Measurements from ENCODE around the gene USP53.
"Not testable (repeated sequence)": the region's sequence is repeated elsewhere in the genome, so short reads cannot be mapped to it uniquely, and the experiment has no call there.

USP53 gene

DNA sequence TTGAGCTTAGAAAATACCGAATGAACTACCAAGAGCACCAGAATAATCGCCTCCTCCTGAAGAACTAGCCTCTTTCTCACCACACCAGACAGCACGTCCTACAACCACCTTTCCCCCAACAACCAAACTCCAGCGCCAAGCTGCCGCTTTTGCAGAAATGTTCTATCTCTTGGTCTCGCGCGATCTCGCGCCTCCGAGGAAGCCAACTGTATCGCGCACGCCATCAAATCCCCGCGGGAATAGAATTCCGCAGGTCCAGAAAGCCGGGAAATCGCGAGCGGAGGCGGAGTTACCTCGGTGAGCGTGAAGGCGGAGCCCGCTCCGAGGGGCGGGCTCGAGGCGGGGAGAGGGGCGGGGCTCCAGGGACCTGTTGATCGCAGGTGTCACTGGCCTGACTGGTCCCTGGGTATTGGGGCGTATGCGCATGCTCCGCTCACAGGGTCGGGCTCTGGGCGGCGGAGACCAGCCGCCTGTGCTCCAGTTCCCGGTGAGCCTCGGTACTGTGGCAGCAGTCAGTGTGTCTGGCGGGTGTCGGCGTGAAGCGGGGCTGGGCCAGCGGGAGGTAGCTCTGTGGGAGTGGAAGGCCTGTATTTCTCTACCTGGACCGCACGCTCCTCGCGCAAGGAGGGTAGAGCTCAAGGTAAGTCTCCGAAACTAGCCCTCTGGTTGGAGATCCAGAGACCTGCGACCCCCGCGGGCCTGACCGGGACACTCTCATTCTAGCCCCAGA is at the start of gene USP53:
USP53 (plus strand) TSS at position 480 of the 730 bp plus-strand sequence. CDS start 27,047 bp downstream, outside the sequence.
- in situ Hi-C loops (cut with MboI; ENCODE audit: low sequenced_read_pairs): no loop called here

- in situ Hi-C loops (cut with MboI; ENCODE audit: low sequenced_read_pairs): no loop called here
Measured at GRCh38 chr4:119165767-119166166, 46.7 kb upstream of the USP53 start.

- in situ Hi-C loops (cut with MboI; ENCODE audit: low sequenced_read_pairs): no loop called here
Measured at GRCh38 chr4:119170195-119170594, 42.3 kb upstream of the USP53 start.

GRCh38 chr4:119172223-119172622 is 40.3 kb upstream of the USP53 start:
- in situ Hi-C loops (cut with MboI; ENCODE audit: low sequenced_read_pairs): no loop called here

DNA sequence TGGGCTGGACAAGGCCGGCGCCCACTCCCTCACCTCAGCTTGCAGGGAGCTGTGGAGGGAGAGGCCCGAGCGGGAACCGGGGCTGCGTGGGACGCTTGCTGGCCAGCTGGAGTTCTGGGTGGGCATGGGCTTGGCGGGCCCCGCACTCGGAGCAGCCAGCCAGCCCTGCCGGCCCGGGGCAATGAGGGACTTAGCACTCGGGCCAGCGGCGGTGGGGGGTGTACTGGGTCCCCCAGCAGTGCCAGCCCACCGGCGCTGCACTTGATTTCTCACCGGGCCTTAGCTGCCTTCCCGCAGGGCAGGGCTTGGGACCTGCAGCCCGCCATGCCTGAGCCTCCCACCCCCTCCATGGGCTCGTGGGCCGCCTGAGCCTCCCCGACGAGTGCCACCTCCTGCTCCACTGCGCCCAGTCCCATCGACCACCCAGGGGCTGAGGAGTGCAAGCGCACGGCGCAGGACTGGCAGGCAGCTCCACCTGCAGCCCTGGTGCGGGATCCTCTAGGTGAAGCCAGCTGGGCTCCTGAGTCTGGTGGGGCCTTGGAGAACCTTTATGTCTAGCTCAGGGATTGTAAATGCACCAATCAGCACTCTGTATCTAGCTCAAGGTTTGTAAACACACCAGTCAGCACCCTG is 38.7 kb upstream of the USP53 start:
- in situ Hi-C loops (cut with MboI; ENCODE audit: low sequenced_read_pairs): not testable (repeated sequence)

DNA sequence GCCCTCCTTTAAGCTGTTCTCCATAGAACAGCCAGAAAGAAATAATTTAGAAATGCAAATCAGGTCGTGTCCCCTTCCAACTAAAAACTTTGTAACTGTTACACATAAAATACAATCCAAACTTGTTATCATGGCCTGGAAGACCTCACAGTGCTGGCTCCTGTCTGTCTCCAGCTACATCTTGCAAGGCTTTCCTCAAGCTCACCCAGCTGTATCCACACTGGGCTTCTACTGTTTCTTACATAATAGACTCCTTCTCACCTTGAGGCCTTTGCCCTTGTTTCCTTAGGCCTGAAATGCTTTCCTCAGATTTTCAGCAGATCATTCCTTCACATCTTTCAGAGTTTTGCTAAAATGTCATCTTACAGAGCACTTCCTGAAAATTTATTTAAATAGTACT is 33.5 kb upstream of the USP53 start:
- in situ Hi-C loops (cut with MboI; ENCODE audit: low sequenced_read_pairs): no loop called here

- in situ Hi-C loops (cut with MboI; ENCODE audit: low sequenced_read_pairs): no loop called here
Measured at GRCh38 chr4:119184128-119184527, 28.4 kb upstream of the USP53 start.

GRCh38 chr4:119189638-119190037 is 22.9 kb upstream of the USP53 start:
- in situ Hi-C loops (cut with MboI; ENCODE audit: low sequenced_read_pairs): no loop called here

- in situ Hi-C loops (cut with MboI; ENCODE audit: low sequenced_read_pairs): no loop called here
Measured at GRCh38 chr4:119190354-119190753, 22.2 kb upstream of the USP53 start.

DNA sequence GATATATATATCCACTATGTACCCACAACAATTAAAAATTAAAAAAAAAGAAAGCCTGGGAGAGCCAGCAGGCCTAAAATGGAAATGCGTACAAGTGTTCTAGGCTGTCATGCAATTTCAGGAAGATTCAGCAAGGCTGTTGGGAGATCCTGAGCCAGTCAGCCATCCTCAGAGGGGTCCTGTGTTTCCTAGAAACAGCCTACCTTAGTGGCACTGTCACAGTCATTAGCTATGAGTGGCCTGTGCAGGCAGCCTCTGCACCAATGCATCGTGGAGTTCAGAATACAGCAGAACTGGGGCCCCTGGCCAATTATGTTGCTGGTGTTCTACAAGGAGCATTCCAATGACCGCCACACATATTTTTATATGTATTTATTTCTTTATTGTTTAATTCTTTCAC is 21.0 kb upstream of the USP53 start:
- in situ Hi-C loops (cut with MboI; ENCODE audit: low sequenced_read_pairs): no loop called here

DNA sequence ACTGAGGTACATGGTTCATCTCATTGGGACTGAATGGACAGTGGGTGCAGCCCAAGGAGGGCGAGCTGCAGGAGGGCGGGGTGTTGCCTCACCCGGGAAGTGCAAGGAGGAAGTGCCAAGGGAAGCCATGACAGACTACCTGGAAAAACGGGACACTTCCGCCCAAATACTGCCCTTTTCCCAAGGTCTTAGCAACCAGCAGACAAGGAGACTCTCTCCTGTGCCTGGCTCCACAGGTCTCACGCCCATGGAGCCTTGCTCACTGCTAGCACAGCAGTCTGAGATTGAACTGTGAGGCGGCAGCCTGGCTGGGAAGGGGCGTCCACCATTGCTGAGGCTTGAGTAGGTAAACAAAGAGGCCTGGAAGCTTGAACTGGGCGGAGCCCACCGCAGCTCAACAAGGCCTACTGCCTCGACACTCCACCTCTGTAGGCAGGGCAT is 14.7 kb upstream of the USP53 start:
- in situ Hi-C loops (cut with MboI; ENCODE audit: low sequenced_read_pairs): no loop called here

DNA sequence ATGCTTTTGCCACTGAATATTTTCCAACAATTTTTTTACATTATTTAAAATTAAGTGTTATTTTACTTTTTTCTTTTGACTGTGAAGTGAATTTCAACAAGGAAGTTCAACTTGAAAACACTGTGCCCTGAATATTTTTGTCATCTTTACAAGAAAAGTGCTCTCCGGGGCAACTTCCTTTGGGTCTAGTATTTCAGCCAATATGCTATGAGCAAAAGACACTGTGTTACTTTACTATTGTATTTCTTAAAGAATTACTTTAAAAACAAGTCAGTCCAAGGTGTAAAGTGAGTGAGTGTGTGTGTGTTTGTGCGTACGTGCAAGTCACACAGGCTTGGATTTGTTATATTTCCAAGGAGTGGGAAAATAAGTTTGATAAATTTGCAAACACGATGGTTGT is 7.6 kb upstream of the USP53 start:
- in situ Hi-C loops (cut with MboI; ENCODE audit: low sequenced_read_pairs): no loop called here

DNA sequence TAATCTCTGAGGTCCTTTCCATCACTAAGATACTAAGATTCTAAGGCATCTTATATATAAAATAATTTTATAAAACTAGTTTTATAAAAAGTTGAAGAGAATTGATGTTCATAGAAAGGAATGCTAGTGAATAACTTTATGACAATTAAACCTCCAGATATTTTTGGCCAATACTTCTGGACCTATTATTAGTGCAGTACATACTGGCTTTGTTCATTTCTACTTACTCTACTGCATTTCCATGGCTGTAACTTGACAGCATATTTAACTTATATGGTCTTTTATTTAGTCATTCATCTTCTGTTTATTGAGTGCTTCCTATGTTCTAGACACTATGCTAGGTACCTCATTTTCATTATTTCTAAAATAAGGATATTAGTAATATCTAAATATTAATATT is 6.8 kb upstream of the USP53 start:
- in situ Hi-C loops (cut with MboI; ENCODE audit: low sequenced_read_pairs): no loop called here

GRCh38 chr4:119206178-119206577 is 6.3 kb upstream of the USP53 start:
- in situ Hi-C loops (cut with MboI; ENCODE audit: low sequenced_read_pairs): no loop called here

GRCh38 chr4:119207051-119207450 is 5.5 kb upstream of the USP53 start:
- in situ Hi-C loops (cut with MboI; ENCODE audit: low sequenced_read_pairs): no loop called here

GRCh38 chr4:119209077-119209476 is 3.4 kb upstream of the USP53 start:
- in situ Hi-C loops (cut with MboI; ENCODE audit: low sequenced_read_pairs): no loop called here

DNA sequence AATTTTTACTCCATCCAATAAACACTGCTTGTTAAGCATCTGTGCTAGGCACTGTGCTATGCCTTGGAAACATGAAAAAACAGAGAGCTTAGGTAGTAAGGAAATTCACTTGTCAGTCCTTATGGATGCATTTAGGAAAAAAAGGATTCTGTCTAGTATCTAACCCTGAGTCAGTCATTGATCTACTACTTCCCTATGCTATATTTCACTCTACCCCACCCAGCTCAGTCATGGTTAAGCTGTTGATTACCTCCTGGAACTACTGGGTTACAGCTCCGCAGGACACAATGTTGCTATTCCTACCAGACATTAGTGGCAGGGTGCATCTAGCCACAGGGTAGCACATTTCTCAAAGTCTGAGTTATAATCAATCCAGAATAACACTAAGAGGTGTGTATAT is 2.9 kb upstream of the USP53 start:
- in situ Hi-C loops (cut with MboI; ENCODE audit: low sequenced_read_pairs): no loop called here

- in situ Hi-C loops (cut with MboI; ENCODE audit: low sequenced_read_pairs): no loop called here
Measured at GRCh38 chr4:119210775-119211174, 1.7 kb upstream of the USP53 start.

- in situ Hi-C loops (cut with MboI; ENCODE audit: low sequenced_read_pairs): no loop called here
Measured at GRCh38 chr4:119211867-119212233, 663 bp upstream of the USP53 start.

GRCh38 chr4:119212964-119213606 is 572 bp downstream of the USP53 start:
- in situ Hi-C loops (cut with MboI; ENCODE audit: low sequenced_read_pairs): no loop called here

DNA sequence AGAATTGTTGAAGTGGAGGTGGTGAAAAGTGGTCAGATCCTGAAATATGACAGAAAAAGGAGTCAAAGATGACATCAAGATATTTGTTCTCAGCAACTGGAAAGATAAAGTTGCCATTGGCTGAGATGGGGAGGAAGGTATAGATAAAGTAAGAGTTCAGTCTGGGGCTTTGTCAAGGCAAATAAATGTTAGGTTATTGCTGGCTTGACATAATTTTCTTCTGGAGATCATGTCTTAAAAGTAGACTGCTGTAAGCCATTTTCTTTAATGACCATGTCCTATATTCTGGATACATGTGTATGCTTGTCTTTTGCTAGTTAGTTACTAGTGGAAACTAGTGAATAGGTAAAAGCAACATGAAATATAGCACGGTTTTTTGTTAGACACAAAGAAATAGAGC is 5.6 kb downstream of the USP53 start:
- in situ Hi-C loops (cut with MboI; ENCODE audit: low sequenced_read_pairs): no loop called here

GRCh38 chr4:119221412-119221811 is 8.9 kb downstream of the USP53 start:
- in situ Hi-C loops (cut with MboI; ENCODE audit: low sequenced_read_pairs): no loop called here
